GM12864 (cell line): ENCODE measurements around the gene KCNT2.

Source experiments
- DNase-seq: peaks from one replicate; pipeline ENCODE4 v3.0.0-alpha.2; 2011; ENCODE audit warnings: low read depth
- H3K4me3 ChIP-seq: 2 replicates; pipeline ENCODE4 v1.5.1; 2011; ENCODE audit warnings: mild to moderate bottlenecking, low read depth, low read length, control low read depth
- TF ChIP-seq, protein P1 (sequence below): IDR thresholded peaks from 2 replicates; pipeline ENCODE4 v1.5.1; 2011; ENCODE audit warnings: low read depth, mild to moderate bottlenecking, moderate library complexity, low read length, control low read depth, inconsistent platforms; ENCODE audit errors: missing control alignments

KCNT2 gene

DNA sequence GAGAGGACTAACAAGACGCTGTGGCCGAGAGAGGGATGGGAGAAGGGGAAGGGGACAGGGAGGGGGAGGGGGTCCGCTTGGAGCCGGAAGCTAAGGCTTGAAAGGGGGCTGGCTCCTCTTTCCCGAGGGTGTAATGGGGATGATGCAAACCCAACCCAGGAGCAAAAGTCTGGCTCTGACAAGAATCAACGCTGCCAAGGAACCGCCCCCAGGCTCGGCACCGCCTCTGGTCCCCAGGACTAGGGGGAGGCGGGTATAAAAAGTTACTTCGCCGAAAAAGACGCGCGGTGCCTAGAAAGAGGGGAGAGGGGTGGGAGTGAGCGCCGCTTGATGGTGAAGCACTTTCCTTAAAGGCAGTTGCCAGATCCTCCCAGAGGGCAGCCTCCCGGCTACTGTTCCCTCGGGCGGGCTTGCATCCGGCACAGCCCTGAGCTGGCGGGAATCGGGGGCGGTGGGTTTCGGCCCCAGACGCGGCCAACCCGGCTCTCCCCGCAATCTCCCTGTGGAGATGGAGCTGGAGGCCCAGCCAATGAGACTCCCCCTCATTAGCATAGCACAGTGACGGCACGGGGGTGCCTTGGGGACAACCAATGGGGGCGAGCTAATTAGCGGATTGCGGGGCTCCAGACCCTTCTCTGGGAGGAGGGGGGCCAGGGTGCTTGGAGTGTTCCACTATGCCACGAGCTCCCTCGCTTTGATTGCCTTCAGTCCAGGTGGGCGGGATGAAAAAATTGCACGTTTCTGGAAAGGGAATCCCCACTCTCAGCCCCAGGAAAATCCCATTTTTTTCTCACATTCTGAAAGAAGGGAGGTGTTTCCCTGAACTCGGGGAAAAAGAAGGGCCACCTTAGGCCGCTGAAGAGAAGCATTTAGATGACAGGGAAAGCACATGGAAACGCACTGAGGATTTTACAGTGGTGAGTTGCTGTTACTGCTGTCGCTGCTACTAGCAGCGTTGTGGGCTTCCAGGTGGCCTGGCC, at the start of gene KCNT2:
Gene KCNT2, minus strand, starts transcription at position 51 of the 980 bp plus-strand sequence. CDS start 131 bp downstream, outside the sequence.
- no peak within 1 kb of the TSS for H3K4me3 ChIP-seq
- TF ChIP-seq, protein P1, sequence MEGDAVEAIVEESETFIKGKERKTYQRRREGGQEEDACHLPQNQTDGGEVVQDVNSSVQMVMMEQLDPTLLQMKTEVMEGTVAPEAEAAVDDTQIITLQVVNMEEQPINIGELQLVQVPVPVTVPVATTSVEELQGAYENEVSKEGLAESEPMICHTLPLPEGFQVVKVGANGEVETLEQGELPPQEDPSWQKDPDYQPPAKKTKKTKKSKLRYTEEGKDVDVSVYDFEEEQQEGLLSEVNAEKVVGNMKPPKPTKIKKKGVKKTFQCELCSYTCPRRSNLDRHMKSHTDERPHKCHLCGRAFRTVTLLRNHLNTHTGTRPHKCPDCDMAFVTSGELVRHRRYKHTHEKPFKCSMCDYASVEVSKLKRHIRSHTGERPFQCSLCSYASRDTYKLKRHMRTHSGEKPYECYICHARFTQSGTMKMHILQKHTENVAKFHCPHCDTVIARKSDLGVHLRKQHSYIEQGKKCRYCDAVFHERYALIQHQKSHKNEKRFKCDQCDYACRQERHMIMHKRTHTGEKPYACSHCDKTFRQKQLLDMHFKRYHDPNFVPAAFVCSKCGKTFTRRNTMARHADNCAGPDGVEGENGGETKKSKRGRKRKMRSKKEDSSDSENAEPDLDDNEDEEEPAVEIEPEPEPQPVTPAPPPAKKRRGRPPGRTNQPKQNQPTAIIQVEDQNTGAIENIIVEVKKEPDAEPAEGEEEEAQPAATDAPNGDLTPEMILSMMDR: no peak
- DNase-seq: no peak

DNA sequence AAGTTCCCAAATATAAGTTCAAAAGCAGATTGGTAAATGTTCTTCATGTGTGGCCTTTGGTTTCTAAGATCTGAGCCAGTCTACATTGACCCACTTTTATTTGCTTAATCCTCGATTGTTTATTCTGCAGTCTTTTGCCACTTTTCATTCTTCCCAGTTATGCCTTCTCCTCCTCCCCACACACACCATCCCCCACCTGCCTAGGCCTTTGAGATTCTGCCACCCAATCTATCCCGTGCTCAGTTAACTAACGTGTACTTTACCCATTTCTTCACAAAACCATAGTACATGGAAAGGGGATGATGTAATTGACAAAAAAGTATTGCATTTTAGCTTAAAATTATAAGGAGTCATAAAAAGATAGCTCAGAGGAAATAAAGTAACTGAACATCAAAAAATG, 47.3 kb upstream of the KCNT2 start:
- TF ChIP-seq, protein P1: no peak
- no peak overlapping the region for H3K4me3 ChIP-seq
- DNase-seq: no peak

DNA sequence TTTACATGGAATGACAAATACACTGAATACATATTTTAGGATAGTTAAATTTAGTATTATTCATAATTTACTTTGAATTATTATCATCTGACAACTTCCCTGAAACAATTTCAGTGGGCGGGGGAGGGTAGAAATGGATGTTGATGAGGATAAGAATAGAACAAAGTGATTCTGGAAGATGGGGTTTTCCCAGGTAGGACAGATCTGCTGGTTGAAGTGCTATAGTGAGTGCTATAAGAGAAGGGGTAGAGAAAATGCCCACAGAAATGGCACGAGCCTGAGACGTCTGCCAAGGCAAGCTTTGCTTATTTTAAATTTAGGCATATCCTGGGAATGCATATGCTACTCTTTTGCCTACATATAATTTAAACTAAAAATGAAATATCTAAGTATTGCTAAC, 46.8 kb upstream of the KCNT2 start:
- TF ChIP-seq, protein P1: no peak
- DNase-seq: no peak
- H3K4me3 ChIP-seq: no peak overlapping the region

DNA sequence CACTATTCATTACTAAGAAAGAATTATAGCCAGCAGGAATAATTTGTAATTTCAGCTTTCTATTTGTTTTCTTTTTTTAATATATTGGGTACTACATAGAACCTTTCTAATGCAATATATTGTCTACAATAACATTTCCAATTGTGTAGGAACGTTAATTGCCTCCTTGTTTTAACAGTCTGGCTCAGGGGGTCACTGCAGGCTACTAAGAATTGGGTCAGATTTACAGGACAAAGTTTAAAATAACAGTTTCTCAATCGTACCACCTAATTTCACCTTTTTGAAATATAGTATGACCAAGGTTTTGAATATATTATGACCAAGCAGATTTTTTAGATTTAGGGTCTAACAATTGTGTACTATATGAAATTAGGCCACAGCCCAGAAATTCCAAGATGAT, 46.0 kb upstream of the KCNT2 start:
- no peak overlapping the region for H3K4me3 ChIP-seq
- TF ChIP-seq, protein P1: no peak
- no peak for DNase-seq

DNA sequence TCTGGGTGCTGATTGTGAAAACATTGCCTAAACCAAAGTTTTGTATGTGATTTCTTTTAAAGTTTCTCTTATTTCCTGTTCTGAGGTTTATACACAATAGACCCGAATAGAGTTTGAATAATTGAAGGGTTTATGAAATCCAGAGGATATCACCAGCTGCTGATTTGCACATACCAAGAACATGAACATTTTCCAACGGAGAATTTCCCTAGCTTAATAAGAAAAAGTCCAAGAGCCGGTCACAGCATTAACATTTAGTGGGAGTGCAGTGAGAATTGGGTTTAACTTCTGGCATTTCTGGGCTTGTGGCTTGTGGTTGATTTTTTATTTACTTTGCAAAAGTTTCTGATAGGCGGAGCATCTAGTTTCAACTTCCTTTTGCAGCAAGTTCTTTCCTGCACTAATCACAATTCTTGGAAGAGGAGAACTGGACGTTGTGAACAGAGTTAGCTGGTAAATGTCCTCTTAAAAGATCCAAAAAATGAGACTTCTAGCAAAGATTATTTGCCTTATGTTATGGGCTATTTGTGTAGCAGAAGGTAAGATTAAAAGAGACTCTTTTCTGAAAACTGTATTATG, 43.5 kb upstream of the KCNT2 start, which contains the start of gene CFH:
Gene CFH, plus strand, starts transcription at position 407 of the 579 bp plus-strand sequence. Its CDS starts 75 bp downstream, at position 482.
- no peak within 1 kb of the TSS for H3K4me3 ChIP-seq

DNA sequence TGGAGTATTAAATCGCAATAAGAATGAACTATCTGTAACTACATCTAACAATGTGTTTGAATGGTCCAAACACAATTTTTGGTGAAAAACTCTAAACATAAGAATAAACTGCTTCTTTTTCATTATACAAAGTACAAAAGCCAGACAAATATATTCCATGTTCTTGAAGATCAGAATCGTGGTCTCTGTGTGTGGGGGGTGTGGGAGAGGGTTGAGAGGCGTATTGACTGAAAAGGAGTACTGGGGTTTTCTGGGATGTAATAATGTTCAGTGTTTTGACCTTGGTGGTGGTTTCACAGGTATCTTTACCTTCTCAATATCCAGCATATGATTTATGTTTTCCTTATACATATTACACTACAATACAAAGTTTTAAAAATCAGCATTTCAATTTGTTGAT, 42.8 kb upstream of the KCNT2 start:
- no peak for DNase-seq
- TF ChIP-seq, protein P1: no peak
- no peak overlapping the region for H3K4me3 ChIP-seq

More for the DNA sequence above, 43.5 kb upstream of the KCNT2 start, which contains the start of gene CFH:
- TF ChIP-seq, protein P1: no peak
- DNase-seq: no peak
